ENCODE data around the gene KCNQ5. TPM values are rescaled to one million over a fixed set of nuclear protein-coding genes. Genes with fewer than 3 reads are reported as not detected.

KCNQ5 gene
- total and polyA plus RNA-seq, 4 experiments from 2014 or later, result 1.0 to 4.2 (median 3.4) TPM; not detected in 1

DNA sequence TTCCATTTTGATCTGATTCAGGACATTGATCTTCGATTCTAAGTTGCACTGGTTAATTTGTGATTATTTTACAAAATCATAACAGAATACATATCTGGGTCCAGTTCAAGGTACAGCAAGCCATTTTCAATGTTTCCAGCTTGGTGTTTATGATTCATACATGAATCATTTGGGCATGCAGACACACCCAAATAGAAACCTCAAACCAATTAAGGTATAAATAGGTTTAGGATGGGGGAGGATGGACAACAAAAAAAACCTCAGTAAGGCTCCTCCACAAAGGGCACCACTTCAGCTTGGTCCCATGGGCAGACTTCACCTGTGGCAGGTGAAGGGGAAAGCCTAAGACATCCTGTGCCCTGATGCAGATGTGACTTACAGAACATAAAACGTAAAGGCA is 410.7 kb downstream of the KCNQ5 start:
- no peaks in the 10 kb centered on the region for H3K9me3 ChIP-seq (ENCODE audit: control insufficient read depth in 1 of 2, low read length in 2 of 2)
- Mint-ChIP-seq H3K4me3 (no peak overlapping the region), H3K36me3 (no peaks in the 10 kb centered on the region), H3K9me3 (peaks cover 0 to 2% (median 0%) of the 10 kb centered on the region in 8 donors), H3K27me3 (no peaks in the 10 kb centered on the region), H3K27ac (no peak overlapping the region), H3K4me1 (no peaks in the 10 kb centered on the region)
- ChIA-PET POLR2A (ENCODE audit: partially characterized antibody) (no interaction called here), CTCF (ENCODE audit: partially characterized antibody) (no interaction called here)
- no peak overlapping the region for H3K27ac ChIP-seq (ENCODE audit: low read depth, low read length)
- no peaks in the 10 kb centered on the region for H3K4me1 ChIP-seq (ENCODE audit: insufficient read depth, low read length)
- no peak overlapping the region for H3K4me3 ChIP-seq (ENCODE audit: low read length in 2 of 2)
- H3K27me3 ChIP-seq (ENCODE audit: insufficient read depth, low read length), result no peaks in the 10 kb centered on the region
- intact Hi-C loops (cut with micrococcal nuclease), result no loop called here
- no peaks in the 10 kb centered on the region for H3K36me3 ChIP-seq (ENCODE audit: insufficient read depth, low read length)
- no peak for DNase-seq

GRCh38 chr6:73036689-73037088 is 414.8 kb downstream of the KCNQ5 start:
- Mint-ChIP-seq H3K4me3 (no peak overlapping the region), H3K4me1 (no peaks in the 10 kb centered on the region), H3K9me3 (peaks cover 0 to 15% (median 6%) of the 10 kb centered on the region in 8 donors), H3K27ac (no peak overlapping the region), H3K27me3 (no peaks in the 10 kb centered on the region), H3K36me3 (no peaks in the 10 kb centered on the region)
- intact Hi-C loops (cut with micrococcal nuclease), result no loop called here
- Histone ChIP-seq H3K36me3 (ENCODE audit: insufficient read depth, low read length) (no peaks in the 10 kb centered on the region), H3K4me3 (ENCODE audit: low read length in 2 of 2) (no peak overlapping the region), H3K27me3 (ENCODE audit: insufficient read depth, low read length) (no peaks in the 10 kb centered on the region), H3K9me3 (ENCODE audit: control insufficient read depth in 1 of 2, low read length in 2 of 2) (no peaks in the 10 kb centered on the region), H3K4me1 (ENCODE audit: insufficient read depth, low read length) (no peaks in the 10 kb centered on the region), H3K27ac (ENCODE audit: low read depth, low read length) (no peak overlapping the region)
- ChIA-PET CTCF (ENCODE audit: partially characterized antibody) (no interaction called here), POLR2A (ENCODE audit: partially characterized antibody) (no interaction called here)
- DNase-seq, result no peak

DNA sequence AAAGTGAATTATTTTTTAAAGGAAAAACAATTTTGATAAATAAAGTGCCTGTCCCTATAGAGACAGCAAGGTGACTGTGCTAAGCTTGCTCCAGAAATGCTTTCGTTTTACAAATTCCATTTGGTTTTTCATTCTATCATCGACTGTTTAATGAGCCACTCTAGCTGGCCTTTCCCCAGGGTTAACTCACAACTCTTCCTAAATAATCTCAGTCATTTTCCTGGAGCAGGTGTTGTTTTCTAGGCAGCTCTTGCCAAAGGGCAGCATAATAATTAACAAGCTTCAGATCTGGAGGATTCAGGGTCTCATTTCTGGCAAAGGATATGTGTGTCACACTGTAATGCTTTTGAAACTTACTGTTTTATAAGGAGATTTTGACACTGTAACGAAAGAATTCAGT is 419.2 kb downstream of the KCNQ5 start:
- H3K9me3 ChIP-seq (ENCODE audit: control insufficient read depth in 1 of 2, low read length in 2 of 2), result no peaks in the 10 kb centered on the region

DNA sequence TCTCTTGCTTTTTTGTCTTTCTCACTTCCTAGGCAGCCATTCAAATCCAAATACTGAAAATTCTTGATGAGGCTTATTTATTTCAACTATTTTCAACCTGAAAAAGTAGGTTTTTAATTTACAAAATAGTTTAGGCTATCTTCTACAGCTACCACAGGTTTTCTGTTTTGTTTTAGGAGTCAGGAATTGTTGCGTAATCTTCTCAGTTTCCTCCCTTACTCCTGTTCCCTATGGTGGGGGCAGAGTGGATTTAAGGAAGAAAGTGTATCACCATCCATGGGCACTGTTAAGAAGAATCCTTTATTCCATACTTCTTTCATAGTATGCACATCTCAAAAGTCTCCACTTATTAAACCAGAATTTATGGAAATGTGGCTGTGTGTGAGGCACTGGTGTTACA is 421.0 kb downstream of the KCNQ5 start:
- H3K27ac ChIP-seq (ENCODE audit: low read depth, low read length), result no peak overlapping the region
- H3K9me3 Mint-ChIP-seq, result peaks cover 0 to 15% (median 6%) of the 10 kb centered on the region in 8 donors
- H3K27ac Mint-ChIP-seq, result no peak overlapping the region
- no peaks in the 10 kb centered on the region for H3K27me3 ChIP-seq (ENCODE audit: insufficient read depth, low read length)
- no peaks in the 10 kb centered on the region for H3K4me1 ChIP-seq (ENCODE audit: insufficient read depth, low read length)
- no peaks in the 10 kb centered on the region for H3K27me3 Mint-ChIP-seq
- H3K4me1 Mint-ChIP-seq, result no peaks in the 10 kb centered on the region
- H3K4me3 Mint-ChIP-seq, result no peak overlapping the region
- intact Hi-C loops (cut with micrococcal nuclease), result no loop called here
- H3K36me3 Mint-ChIP-seq, result no peaks in the 10 kb centered on the region
- no peaks in the 10 kb centered on the region for H3K9me3 ChIP-seq (ENCODE audit: control insufficient read depth in 1 of 2, low read length in 2 of 2)
- no peak overlapping the region for H3K4me3 ChIP-seq (ENCODE audit: low read length in 2 of 2)
- no peaks in the 10 kb centered on the region for H3K36me3 ChIP-seq (ENCODE audit: insufficient read depth, low read length)
- ChIA-PET CTCF (ENCODE audit: partially characterized antibody) (no interaction called here), POLR2A (ENCODE audit: partially characterized antibody) (no interaction called here)
- DNase-seq, result no peak

More for the DNA sequence above, 419.2 kb downstream of the KCNQ5 start:
- no peak overlapping the region for H3K4me3 ChIP-seq (ENCODE audit: low read length in 2 of 2)
- no peaks in the 10 kb centered on the region for H3K36me3 ChIP-seq (ENCODE audit: insufficient read depth, low read length)
- H3K27me3 Mint-ChIP-seq, result no peaks in the 10 kb centered on the region
- peaks cover 0 to 15% (median 6%) of the 10 kb centered on the region in 8 donors for H3K9me3 Mint-ChIP-seq
- H3K27ac Mint-ChIP-seq, result no peak overlapping the region
- no peaks in the 10 kb centered on the region for H3K36me3 Mint-ChIP-seq
- H3K27ac ChIP-seq (ENCODE audit: low read depth, low read length), result no peak overlapping the region
- no peaks in the 10 kb centered on the region for H3K4me1 Mint-ChIP-seq
- H3K4me1 ChIP-seq (ENCODE audit: insufficient read depth, low read length), result no peaks in the 10 kb centered on the region
- CTCF ChIA-PET (ENCODE audit: partially characterized antibody), result no interaction called here
- DNase-seq, result no peak
- intact Hi-C loops (cut with micrococcal nuclease), result no loop called here
- H3K4me3 Mint-ChIP-seq, result no peak overlapping the region
- POLR2A ChIA-PET (ENCODE audit: partially characterized antibody), result no interaction called here
- H3K27me3 ChIP-seq (ENCODE audit: insufficient read depth, low read length), result no peaks in the 10 kb centered on the region

DNA sequence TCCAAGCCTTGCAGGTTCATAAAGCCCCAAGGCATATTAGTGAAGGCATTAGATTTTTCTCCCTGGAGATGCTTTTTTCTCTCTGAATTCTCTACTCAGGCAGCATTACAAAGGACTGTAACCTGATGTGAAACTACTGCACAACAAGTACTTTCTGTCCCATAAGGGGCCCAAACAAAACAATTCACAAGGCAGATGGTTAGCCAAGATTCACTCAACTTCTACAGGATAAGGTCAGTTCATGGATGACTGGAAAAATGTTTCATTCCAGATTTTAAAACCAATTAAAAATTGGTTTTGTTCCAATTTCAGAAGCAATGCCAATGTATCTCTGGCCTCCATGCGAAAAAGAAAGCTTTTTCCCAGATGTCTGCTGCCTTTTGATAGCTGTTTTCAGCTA is 421.6 kb downstream of the KCNQ5 start:
- ChIA-PET POLR2A (ENCODE audit: partially characterized antibody) (no interaction called here), CTCF (ENCODE audit: partially characterized antibody) (no interaction called here)
- H3K9me3 ChIP-seq (ENCODE audit: control insufficient read depth in 1 of 2, low read length in 2 of 2), result no peaks in the 10 kb centered on the region
- no peaks in the 10 kb centered on the region for H3K36me3 ChIP-seq (ENCODE audit: insufficient read depth, low read length)
- Mint-ChIP-seq H3K9me3 (peaks cover 0 to 15% (median 6%) of the 10 kb centered on the region in 8 donors), H3K27ac (no peak overlapping the region), H3K4me1 (no peaks in the 10 kb centered on the region), H3K27me3 (no peaks in the 10 kb centered on the region), H3K4me3 (no peak overlapping the region), H3K36me3 (no peaks in the 10 kb centered on the region)
- no peak overlapping the region for H3K4me3 ChIP-seq (ENCODE audit: low read length in 2 of 2)
- no peak overlapping the region for H3K27ac ChIP-seq (ENCODE audit: low read depth, low read length)
- no peaks in the 10 kb centered on the region for H3K4me1 ChIP-seq (ENCODE audit: insufficient read depth, low read length)
- H3K27me3 ChIP-seq (ENCODE audit: insufficient read depth, low read length), result no peaks in the 10 kb centered on the region
- no peak for DNase-seq
- intact Hi-C loops (cut with micrococcal nuclease), result no loop called here

DNA sequence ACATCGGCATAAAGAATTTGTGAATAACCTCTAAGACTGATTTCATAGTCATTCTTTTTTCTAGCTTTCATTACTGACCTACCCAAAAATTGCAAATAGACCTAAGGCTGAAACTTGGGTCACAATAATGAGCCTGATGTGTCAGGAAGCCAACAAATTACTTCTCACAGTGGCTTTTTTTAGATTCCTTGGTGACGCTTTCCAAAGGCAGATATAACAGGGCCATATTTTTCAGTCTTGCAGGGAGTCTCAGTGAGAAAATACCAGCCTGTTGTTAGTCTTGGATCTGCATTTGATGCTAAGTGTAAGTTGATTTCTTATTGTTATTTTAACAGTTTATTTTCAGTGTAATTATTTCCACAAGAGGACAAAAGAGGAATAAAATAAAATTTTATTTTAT is 423.7 kb downstream of the KCNQ5 start:
- CTCF ChIA-PET (ENCODE audit: partially characterized antibody), result no interaction called here

DNA sequence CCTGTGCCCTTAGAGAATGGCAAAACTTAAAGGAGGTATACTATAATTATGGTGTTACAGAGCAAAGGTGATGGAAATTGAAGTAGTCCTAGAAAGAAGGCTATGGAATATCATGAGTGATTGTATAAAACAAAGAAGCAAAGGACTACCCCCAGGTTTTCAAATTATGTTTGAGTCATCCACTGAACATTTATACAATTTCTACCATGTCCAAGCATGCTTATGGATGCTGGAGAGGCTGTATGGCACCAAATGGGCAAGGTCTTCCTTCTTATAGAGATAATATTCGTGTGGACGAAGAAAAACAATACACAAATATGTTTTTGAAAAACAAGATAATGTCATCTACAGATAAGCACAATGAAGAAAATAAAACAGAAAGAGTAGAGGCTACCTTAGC is 425.9 kb downstream of the KCNQ5 start:
- ChIA-PET POLR2A (ENCODE audit: partially characterized antibody) (no interaction called here), CTCF (ENCODE audit: partially characterized antibody) (no interaction called here)
- H3K9me3 ChIP-seq (ENCODE audit: control insufficient read depth in 1 of 2, low read length in 2 of 2), result no peaks in the 10 kb centered on the region
- no peak overlapping the region for H3K27ac ChIP-seq (ENCODE audit: low read depth, low read length)
- intact Hi-C loops (cut with micrococcal nuclease), result no loop called here
- H3K36me3 Mint-ChIP-seq, result no peaks in the 10 kb centered on the region
- H3K4me1 Mint-ChIP-seq, result no peaks in the 10 kb centered on the region
- H3K27me3 Mint-ChIP-seq, result no peaks in the 10 kb centered on the region
- H3K4me3 ChIP-seq (ENCODE audit: low read length in 2 of 2), result no peak overlapping the region
- no peak overlapping the region for H3K27ac Mint-ChIP-seq
- peaks cover 0 to 2% (median 0%) of the 10 kb centered on the region in 8 donors for H3K9me3 Mint-ChIP-seq
- DNase-seq, result no peak
- H3K27me3 ChIP-seq (ENCODE audit: insufficient read depth, low read length), result no peaks in the 10 kb centered on the region
- H3K4me1 ChIP-seq (ENCODE audit: insufficient read depth, low read length), result no peaks in the 10 kb centered on the region
- no peaks in the 10 kb centered on the region for H3K36me3 ChIP-seq (ENCODE audit: insufficient read depth, low read length)
- no peak overlapping the region for H3K4me3 Mint-ChIP-seq

More for the DNA sequence above, 423.7 kb downstream of the KCNQ5 start:
- Histone ChIP-seq H3K36me3 (ENCODE audit: insufficient read depth, low read length) (no peaks in the 10 kb centered on the region), H3K4me3 (ENCODE audit: low read length in 2 of 2) (no peak overlapping the region), H3K9me3 (ENCODE audit: control insufficient read depth in 1 of 2, low read length in 2 of 2) (no peaks in the 10 kb centered on the region), H3K27ac (ENCODE audit: low read depth, low read length) (no peak overlapping the region), H3K4me1 (ENCODE audit: insufficient read depth, low read length) (no peaks in the 10 kb centered on the region), H3K27me3 (ENCODE audit: insufficient read depth, low read length) (no peaks in the 10 kb centered on the region)
- no peak overlapping the region for H3K4me3 Mint-ChIP-seq
- DNase-seq, result no peak
- H3K36me3 Mint-ChIP-seq, result no peaks in the 10 kb centered on the region
- intact Hi-C loops (cut with micrococcal nuclease), result no loop called here
- no peaks in the 10 kb centered on the region for H3K4me1 Mint-ChIP-seq
- H3K9me3 Mint-ChIP-seq, result peaks cover 0 to 2% (median 0%) of the 10 kb centered on the region in 8 donors
- POLR2A ChIA-PET (ENCODE audit: partially characterized antibody), result no interaction called here
- H3K27me3 Mint-ChIP-seq, result no peaks in the 10 kb centered on the region
- H3K27ac Mint-ChIP-seq, result no peak overlapping the region

GRCh38 chr6:73049971-73050594 is 428.2 kb downstream of the KCNQ5 start:
- intact Hi-C loops (cut with micrococcal nuclease), result no loop called here
- Mint-ChIP-seq H3K27ac (no peak overlapping the region), H3K4me3 (no peak overlapping the region), H3K9me3 (peaks cover 0 to 2% (median 0%) of the 10 kb centered on the region in 8 donors), H3K36me3 (no peaks in the 10 kb centered on the region), H3K27me3 (no peaks in the 10 kb centered on the region), H3K4me1 (no peaks in the 10 kb centered on the region)
- H3K4me1 ChIP-seq (ENCODE audit: insufficient read depth, low read length), result no peaks in the 10 kb centered on the region
- POLR2A ChIA-PET (ENCODE audit: partially characterized antibody), result no interaction called here
- CTCF ChIA-PET (ENCODE audit: partially characterized antibody), result no interaction called here
- no peak overlapping the region for H3K4me3 ChIP-seq (ENCODE audit: low read length in 2 of 2)
- H3K27me3 ChIP-seq (ENCODE audit: insufficient read depth, low read length), result no peaks in the 10 kb centered on the region
- no peak for DNase-seq
- no peaks in the 10 kb centered on the region for H3K36me3 ChIP-seq (ENCODE audit: insufficient read depth, low read length)
- no peaks in the 10 kb centered on the region for H3K9me3 ChIP-seq (ENCODE audit: control insufficient read depth in 1 of 2, low read length in 2 of 2)
- H3K27ac ChIP-seq (ENCODE audit: low read depth, low read length), result no peak overlapping the region

All from CD4-positive, alpha-beta memory T cell (primary cell).